Activated T-cell treated with anti-CD3 and anti-CD28 coated beads, Interleukin-2, amount 50 U/mL, for 48 hours (primary cell): ENCODE data around the gene GIMAP5.
A peak's percentile ranks its signal among the peaks of the same experiment; 100 is the strongest.

Experiments
- DNase-seq, 2 experiments: peaks; one replicate each; pipeline ENCODE4 v3.0.0-alpha.2; 2020

GIMAP5 gene

DNA sequence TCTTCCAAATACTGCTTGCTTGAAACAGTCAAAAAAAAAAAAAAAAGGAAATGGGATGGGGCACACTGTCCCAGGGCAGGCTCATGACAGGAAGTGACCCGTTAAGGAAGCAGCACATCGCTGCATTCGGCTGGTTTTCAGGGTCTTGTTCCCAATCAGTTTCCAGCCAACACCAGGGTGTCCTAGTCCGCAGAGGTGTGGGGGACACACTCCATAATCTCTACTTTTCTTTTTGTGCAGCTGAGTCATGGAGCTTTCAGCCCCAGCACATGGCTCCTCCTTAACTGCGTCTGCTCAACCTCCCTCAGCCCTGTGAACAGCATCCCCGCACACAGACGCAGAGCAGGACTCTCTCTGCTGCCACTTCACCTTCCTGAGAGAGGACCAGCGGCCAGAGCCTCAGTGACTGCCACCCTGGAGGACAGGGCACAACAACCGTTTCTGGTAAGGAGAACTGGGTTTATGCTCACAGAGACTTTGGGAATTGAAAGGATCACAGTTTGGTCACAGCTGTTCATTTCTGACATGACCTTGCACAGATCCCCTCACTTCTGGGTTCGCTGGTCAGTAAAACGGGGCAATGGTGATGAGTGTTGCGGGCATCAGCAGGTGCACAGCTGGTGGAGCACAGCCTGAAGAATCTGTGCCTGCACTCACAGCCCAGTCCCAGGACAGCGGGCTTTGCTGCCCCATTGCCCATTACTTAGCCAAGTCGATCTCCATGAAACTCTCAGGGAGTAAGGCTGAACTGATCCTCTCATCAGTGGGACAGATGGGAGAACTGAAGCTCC lies at the start of gene GIMAP5:
TSS of gene GIMAP5 (plus strand) at position 154 of the 791 bp plus-strand sequence. CDS start 3,467 bp downstream, outside the sequence.
- DNase-seq: peak; percentile 76

DNA sequence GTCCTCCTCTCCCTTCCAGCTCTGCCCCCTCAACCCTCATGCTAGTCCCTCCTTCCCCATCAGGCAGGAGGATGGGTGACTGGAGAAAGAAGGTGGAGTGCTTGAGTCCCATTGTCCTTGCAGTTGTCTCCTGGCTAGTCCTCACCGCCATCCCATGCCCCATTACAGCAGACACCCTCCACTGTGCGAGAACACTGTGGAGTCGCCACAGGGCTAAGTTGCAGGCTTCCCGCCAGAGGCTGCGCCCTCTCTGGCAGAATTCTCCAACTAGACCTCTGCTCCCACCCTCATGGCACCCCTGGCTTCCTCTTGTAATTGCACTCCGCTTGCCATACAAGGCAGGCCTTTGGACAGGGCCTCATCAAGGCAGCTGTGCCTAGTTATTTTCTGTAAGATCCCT lies 48.6 kb upstream of the GIMAP5 start:
- no peak for DNase-seq

DNA sequence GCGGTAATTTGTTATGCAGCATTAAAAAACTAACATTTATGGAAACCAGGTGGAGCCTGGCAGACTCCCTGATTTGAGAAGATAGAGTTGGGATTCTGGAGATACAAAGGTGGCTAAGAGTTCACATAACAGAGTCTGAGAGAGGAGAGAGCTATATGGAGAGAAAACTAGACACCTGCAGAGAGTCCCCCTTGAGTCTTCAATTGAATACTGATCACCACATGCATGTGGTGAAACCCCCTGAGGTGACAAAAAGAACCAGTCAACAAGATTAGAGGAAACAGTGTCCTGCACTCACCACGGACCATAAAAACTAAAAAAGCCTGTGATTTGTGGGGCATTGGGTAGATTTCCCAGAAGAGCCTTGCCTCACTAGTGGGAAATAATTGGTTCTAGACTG lies 41.6 kb upstream of the GIMAP5 start:
- DNase-seq: no peak

DNA sequence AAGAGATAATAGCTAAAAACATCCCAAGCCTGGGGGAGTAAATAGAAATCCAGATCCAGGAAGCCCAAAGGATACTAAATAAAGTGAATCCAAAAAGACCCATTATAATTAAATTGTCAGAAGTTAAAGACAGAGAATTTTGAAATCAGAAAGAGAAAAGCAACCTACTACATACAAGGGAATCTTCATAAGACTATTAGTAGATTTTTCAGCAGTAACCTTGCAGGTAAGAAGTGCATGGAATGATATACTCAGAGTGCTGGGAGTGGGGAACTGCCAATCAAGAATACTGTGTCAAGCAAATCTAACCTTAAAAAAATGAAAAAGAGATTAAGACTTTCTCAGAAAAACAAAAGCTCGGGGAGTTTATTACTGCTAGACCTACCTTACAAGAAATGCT lies 34.0 kb upstream of the GIMAP5 start:
- no peak for DNase-seq

DNA sequence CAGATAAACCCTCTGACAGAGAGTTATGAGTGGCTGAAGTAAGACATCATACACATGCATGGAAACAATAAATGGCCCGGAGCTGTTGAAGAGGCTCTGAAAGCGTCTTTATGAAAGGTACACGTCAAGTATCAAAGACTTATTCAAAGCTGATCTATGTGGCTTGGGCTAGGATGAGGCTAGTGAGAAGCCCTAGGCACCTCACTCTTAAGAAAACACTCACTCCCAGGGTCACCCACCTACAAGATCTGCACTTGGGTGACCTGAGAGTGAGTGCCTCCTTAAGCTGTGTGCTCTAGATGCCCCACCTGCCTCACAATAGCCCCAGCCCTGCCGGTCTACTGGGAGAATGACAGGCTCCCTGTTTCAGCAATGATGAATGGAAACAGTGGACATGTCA lies 21.9 kb upstream of the GIMAP5 start:
- DNase-seq: peak; percentile 60 to 62

DNA sequence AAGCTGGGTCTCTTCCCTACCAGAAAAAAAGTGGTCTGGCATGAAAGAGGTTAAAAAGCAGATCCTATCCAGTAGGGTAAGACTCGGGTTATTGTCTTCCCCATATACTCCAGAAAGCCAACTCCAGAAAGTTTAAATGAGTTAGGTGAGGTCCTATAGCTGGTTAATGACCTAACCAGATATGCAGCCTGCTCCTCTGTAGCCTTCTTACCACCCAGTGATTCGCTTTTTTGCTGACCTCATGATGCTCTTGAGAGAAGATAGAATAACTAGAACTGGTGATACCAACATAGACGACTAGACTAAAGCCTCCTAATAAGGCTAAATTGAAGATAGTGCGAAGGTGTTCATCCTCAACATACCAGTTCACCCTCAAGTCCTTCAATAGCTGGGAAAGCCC lies 21.5 kb upstream of the GIMAP5 start:
- no peak for DNase-seq

DNA sequence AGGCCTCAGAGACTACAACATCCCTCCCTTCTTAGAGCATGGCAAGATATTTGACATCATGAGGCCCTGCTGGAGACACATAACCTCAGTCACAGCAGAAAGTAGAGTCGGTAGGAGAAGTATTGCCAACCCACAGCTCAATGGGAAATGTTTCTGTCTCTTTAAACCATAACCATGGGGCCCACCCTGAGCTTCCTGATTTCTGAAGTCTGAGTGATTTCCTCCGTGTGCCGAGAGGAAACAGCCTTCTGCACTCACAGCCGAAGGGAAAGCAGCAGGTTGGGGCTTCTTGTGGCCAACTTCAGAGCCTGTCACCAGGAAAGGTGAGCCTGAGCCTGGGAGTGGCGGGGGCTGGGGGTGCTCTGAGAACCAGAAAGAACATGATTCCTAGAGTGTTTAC lies 20.9 kb upstream of the GIMAP5 start, which contains the start of gene GIMAP1:
TSS of gene GIMAP1 (plus strand) at position 246 of the 400 bp plus-strand sequence. CDS start 2,435 bp downstream, outside the sequence.
- DNase-seq: peak; percentile 72 to 74

DNA sequence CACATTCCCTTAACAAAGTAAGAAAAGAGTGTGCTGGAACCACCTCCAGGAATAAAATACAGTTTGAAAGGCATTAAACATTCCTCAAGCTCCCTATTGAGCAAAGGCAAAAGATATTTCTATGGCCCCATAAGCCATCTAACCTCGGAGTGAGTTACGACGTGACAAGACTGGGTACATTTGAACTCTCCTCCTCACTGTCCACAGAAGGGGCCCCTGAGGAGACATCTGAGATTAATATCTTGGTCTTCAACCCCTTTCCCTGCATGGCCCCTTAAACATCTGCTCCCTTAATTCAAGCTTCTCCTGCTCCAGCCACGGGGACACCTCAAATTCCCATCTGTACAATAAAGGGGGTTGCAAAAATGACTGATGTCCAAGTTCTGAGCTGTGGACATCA lies 20.3 kb upstream of the GIMAP5 start:
- DNase-seq: peak in 1 of 2 experiments; percentile 19

DNA sequence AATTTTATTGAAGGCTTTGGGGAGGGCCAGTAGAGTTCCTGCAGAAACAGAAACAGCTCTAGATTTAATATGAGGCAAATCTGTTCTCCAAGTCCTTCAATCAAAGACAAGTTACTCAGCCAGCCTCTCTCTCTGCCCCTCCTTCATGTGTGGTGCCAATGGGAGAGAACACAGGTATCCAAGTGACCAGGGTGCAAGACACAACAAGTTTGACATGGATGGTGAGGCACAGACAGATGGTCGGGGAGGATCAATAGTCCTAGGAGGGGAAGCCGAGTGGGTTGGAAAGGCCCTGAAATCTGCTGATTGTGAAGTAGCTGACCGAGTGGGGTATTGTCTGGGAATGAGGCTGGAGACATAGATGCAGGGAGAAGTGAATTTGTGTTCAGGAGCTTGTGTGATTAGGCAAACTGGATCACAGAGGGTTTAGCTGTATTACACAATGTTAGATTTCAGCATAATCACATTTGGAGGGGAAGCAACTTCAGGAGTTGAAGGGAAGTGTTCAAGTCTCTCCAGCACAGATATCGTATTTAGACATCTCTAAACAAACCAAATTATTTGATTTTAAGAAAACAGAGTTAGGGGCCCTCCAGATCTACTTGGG lies 19.3 kb upstream of the GIMAP5 start:
- DNase-seq: peak in 1 of 2 experiments; percentile 31

DNA sequence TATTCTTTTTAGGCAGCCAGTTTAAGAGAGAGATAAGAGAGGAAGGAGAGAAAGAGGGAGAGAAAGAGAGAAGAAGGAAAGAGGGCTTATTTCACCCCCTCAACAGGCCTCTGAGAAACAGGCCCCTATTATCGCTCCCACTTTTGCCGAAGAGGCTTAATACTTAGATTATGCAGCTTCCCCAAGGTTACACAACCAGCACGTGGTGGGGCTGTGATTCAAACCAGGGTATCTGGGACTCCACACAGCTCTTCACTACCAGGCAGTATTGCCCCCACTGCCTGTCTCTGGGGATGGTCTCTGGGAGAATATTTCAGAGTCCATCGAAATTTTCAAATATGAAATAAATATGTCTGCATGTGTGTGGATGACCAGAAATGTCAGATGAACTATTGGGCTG lies 17.8 kb upstream of the GIMAP5 start:
- DNase-seq: peak in 1 of 2 experiments; percentile 13

DNA sequence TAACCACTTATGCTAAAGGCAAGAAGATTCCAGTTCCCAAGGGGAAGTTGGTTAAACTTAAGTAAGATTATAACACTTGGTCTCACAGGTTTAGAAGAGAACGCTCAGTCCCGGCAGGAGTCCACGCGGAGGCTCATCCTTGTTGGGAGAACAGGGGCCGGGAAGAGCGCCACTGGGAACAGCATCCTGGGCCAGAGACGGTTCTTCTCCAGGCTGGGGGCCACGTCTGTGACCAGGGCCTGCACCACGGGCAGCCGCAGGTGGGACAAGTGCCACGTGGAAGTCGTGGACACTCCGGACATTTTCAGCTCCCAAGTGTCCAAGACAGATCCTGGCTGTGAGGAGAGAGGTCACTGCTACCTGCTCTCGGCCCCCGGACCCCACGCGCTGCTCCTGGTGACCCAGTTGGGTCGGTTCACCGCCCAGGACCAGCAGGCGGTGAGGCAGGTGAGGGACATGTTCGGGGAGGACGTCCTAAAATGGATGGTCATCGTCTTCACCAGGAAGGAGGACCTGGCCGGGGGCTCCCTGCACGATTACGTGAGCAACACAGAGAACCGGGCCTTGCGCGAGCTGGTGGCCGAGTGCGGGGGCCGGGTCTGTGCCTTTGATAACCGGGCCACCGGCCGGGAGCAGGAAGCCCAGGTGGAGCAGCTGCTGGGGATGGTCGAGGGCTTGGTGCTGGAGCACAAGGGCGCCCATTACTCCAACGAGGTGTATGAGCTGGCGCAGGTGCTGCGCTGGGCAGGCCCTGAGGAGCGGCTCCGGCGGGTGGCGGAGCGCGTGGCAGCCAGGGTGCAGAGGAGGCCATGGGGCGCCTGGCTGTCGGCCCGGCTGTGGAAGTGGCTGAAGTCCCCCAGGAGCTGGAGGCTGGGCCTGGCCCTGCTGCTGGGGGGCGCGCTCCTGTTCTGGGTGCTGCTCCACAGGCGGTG lies 17.0 kb upstream of the GIMAP5 start:
- DNase-seq: peak in 1 of 2 experiments; percentile 15

DNA sequence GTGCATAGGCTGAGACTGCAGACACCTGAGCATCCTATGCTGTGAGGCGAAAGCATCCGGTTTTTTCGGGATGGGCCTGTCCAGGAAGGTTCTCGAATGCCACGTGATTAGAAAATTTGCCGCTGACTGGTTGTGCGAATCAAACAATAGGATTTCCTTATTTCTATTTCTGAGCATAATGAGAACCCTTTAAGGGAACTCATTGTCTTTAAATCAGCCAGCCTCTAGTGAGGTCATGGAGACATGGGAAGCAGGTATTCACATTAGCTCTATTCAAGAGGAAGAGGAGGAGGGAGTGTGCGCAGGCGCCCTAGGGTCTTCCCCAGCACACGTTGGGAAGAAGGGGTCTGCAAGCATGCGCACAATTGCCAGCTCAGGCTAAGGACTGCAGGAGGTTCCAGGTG lies 15.2 kb upstream of the GIMAP5 start:
- no peak for DNase-seq

DNA sequence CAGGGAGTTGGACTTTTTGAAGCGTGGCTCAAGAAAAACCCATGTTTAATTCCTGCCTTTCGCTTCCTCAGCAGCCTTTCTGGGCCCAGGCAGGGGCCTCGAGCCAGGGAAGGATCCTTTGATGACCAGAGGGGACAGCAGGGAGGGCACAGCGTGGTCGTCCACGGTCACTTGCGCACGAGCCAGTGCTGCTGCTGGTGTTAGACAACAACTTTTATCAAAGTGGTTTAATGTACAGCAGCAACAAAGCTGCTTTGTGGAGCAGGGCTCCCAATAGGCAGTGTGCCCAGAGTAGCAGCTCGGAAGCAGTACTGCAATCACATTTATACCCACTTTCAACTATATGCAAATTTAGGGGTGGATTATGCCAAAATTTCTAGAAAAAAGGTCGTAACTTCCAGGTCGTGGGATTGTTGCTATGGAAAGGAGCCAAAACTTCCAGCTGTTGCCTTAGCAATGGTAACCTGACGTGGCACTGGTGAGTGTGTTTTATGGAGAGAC lies 14.7 kb upstream of the GIMAP5 start:
- peak in 1 of 2 experiments; percentile 14 for DNase-seq

DNA sequence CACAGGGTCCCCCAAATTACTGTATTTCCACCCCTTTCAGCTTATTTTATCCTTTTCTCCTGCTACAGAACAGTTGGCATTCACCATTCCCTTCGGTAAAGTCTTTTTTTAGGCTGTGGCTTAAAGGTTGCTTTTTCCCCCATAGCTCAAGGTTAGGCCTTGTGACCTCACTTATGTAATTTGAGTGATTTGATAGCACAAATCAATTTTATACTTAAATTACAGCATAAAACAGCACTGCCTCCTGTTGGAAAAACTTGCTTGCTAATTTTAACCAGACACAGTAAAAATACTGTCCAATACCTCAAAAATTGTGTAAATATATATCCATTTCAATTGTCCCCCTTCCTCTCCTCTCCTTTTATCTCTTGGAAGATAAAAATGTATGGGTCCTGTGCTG lies 13.8 kb upstream of the GIMAP5 start:
- no peak for DNase-seq

DNA sequence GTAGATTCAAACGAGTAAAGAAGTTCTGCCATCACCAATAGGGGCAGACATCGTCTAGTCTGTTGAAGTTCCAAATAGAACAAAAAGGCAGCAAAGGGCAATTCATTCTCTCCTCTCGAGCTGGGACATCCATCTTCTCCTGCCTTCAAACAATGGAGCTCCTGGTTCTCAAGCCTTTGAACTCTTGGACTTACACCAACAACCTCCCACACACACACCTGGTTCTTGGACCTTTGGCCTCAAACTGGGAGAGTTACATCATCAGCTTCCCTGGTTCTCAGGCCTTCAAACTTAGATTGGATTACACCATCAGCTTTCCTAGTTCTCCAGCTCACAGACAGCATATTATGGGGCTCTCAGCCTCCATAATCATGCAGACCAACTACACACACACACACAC lies 9.8 kb upstream of the GIMAP5 start:
- no peak for DNase-seq

DNA sequence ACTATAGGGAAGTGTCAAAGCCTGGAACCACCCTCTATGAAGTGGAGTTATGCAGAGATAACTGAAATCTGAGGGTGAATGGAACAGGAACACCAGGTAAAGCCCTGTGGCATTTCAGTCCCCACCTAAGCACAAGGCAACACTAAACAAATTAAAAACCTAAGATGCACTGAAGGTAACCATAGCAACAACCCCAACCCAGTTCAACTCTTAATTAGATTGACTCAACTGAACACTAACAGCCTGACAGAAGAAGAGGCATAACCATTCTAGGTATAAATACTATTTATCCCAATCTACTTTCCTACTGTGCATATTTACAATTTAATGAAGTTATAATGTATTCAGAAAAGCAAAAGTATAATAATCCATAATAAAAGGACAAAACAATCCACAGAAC lies 9.2 kb upstream of the GIMAP5 start:
- DNase-seq: no peak

DNA sequence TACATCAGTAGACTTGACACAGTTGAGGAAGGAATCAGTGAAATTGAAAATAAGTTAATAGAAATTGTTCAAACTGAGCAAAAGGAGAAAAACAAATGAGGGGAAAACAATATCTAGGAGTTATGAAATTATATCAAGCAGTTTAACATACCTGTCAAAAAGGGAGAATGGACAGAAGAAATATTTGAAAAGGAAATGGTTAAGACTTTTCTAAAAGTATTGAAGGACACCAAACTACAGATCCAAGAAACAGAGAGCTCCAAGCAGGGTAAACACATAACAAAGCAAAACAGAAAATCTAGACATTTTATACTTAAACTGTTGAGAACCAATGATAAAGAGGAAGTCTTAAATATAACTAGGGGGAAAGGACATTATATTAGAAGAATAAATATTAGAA lies 8.6 kb upstream of the GIMAP5 start:
- DNase-seq: no peak

DNA sequence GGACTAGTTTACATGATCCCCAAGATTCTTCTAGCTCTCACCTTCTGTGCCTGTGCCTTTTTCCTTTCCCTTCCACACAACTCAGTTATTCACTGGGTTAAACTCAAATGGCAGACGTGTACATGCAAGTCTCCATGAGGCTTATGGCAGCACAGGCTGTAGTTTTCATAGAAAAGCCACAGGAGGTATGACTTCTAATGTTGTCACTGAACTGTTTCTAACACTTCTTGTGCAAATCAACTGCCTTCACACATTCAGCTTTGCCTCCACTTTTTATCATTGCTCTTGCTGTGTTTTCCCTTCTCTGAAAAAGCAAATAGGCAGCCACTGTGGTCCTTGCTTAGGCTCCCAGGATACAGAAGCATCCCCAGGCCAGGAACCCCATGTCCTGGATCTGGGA lies 5.3 kb upstream of the GIMAP5 start:
- DNase-seq: peak in 1 of 2 experiments; percentile 45

DNA sequence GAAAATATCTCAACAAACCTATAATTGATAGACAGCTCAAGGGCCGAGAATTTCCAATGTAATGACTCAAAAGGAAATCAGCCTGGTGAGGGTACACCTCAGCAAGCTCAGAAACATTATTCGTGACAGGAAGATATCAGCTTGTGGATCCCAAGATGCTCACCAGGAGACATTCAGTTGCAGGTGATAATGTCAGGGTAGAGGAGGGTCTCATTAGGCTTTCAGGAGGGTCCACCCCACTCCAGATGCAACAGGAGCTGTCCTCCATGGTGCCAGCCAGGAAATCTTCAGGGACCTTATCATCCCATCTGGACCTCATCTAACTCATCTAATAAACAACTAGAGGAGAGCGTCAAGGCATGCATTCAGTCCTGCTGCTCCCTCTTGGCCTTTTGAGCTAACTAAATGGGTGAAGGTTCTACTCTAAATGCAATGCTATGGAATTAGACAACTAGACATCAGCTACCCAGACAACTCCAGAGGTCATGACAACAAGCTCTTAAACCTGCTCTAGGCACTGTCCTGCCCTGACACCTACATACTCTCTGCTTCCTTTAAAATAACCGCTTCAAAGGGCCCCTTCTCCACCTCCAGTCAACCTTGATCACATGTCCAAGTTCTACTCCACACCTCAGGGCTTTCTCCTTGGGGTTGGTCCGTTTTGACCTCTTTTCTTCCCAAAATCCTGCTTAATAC lies 4.3 kb upstream of the GIMAP5 start:
- peak in 1 of 2 experiments; percentile 61 for DNase-seq

DNA sequence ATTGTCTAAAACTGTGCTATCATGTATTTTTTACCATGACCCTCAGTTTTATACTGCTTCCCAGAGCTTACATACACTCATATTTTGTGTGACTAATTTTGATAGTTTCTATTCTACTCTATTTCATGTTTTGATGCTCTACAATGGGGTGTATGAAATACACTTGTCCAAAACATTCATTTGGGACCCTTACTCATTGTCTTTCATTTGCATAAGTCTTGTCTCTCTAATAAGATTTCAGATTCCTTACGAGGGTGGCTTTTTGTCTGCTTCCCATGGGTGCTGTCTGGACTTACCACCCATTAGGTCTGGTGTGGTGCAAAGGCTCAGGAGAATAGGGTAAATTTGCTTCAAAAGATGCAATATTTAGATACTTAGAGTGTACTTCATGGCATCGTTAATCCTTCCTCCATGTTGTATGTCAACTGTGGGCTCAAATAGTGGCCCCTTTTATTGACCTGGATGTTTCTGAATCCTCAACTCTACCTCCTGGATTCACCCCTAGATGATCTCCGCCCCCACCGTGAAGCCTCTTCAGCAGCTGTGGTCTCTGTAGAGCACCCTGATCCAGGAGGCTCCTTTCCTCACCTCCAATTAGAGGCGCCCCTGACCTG lies 3.6 kb upstream of the GIMAP5 start:
- DNase-seq: peak in 1 of 2 experiments; percentile 37

DNA sequence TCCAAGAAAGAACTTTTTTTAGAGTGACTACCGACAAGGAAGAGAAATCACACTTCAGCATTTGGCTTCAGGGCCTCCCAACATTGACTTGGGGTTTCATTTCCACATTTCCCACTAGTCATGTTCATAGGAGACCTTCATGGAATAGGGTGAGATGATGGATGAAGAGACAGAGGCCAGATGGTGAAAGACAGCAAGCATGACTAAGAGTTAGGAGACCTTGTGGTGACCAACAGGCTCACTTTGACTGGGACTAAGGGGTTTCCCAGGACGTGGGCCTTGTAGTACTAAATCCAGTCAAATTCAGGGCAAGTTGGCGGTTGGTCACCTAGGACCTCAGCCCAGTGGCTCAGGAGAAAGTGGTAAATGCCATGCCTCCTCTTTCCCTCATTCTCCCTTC lies 3.0 kb upstream of the GIMAP5 start:
- DNase-seq: peak in 1 of 2 experiments; percentile 64
